ENCODE results near the gene TMEM266.

TMEM266 gene

GRCh38 chr15:76071806-76072205 lies 12.0 kb downstream of the TMEM266 start:
- H3K36me3 Mint-ChIP-seq (ENCODE audit: low read depth), result no peaks in the 10 kb centered on the region
- H3K9me3 Mint-ChIP-seq, result no peaks in the 10 kb centered on the region
- no peak overlapping the region for H3K4me3 Mint-ChIP-seq
- H3K4me1 Mint-ChIP-seq, result no peaks in the 10 kb centered on the region
- TF ChIP-seq, protein P1, sequence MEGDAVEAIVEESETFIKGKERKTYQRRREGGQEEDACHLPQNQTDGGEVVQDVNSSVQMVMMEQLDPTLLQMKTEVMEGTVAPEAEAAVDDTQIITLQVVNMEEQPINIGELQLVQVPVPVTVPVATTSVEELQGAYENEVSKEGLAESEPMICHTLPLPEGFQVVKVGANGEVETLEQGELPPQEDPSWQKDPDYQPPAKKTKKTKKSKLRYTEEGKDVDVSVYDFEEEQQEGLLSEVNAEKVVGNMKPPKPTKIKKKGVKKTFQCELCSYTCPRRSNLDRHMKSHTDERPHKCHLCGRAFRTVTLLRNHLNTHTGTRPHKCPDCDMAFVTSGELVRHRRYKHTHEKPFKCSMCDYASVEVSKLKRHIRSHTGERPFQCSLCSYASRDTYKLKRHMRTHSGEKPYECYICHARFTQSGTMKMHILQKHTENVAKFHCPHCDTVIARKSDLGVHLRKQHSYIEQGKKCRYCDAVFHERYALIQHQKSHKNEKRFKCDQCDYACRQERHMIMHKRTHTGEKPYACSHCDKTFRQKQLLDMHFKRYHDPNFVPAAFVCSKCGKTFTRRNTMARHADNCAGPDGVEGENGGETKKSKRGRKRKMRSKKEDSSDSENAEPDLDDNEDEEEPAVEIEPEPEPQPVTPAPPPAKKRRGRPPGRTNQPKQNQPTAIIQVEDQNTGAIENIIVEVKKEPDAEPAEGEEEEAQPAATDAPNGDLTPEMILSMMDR (IDR thresholded peaks at IDR 0.05; ENCODE audit: unreplicated experiment in 3 of 3), result no peak
- no peaks in the 10 kb centered on the region for H3K27me3 Mint-ChIP-seq (ENCODE audit: low read depth)
- H3K27ac Mint-ChIP-seq, result no peak overlapping the region

DNA sequence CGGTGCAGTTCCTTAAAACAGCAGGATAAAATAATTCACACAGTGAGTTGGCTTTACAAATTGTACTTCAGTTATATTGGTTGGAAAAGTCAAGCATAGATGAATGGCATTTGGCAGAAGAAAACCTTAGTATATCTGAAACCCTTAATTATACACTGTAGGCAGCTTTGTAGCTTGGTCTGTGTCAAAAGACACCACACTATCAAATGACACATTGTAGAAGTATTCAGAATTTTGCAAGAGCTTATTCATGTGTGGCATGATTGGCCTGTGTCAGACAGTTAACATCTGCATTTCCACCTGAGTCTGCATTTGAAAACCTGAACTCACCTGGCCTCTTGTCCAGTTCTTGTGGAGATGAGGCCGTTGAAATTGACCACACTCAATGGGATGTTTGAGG lies 13.8 kb downstream of the TMEM266 start:
- no peak overlapping the region for H3K27ac Mint-ChIP-seq
- no peaks in the 10 kb centered on the region for H3K27me3 Mint-ChIP-seq (ENCODE audit: low read depth)
- no peak overlapping the region for H3K4me3 Mint-ChIP-seq
- H3K4me1 Mint-ChIP-seq, result no peaks in the 10 kb centered on the region
- no peaks in the 10 kb centered on the region for H3K36me3 Mint-ChIP-seq (ENCODE audit: low read depth)
- TF ChIP-seq, protein P1 (IDR thresholded peaks at IDR 0.05; ENCODE audit: unreplicated experiment in 3 of 3), result no peak
- no peaks in the 10 kb centered on the region for H3K9me3 Mint-ChIP-seq

DNA sequence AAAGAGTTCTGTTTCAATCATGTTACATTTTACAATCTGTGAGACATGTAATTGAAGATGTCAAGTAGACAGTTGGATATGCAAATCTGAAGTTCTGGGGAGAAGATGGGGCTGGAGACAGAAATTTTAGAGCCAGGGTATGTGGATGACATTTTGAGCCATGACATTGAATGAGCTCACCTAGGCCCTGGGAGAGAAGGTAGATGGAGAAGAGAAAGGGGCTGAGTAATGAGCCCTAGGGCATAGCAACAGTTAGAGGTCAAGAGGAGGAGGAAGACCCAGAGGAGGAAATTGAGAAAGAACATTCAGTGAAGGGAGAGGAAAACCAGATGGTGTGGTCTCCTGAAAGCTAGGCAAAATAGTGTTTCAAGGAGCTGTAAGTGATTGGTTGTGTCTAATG lies 15.3 kb downstream of the TMEM266 start:
- H3K4me3 Mint-ChIP-seq, result no peak overlapping the region
- no peaks in the 10 kb centered on the region for H3K27me3 Mint-ChIP-seq (ENCODE audit: low read depth)
- H3K27ac Mint-ChIP-seq, result no peak overlapping the region
- TF ChIP-seq, protein P1 (IDR thresholded peaks at IDR 0.05; ENCODE audit: unreplicated experiment in 3 of 3), result no peak
- no peaks in the 10 kb centered on the region for H3K9me3 Mint-ChIP-seq
- no peaks in the 10 kb centered on the region for H3K36me3 Mint-ChIP-seq (ENCODE audit: low read depth)
- no peaks in the 10 kb centered on the region for H3K4me1 Mint-ChIP-seq

- TF ChIP-seq, protein P1 (IDR thresholded peaks at IDR 0.05; ENCODE audit: unreplicated experiment in 3 of 3), result no peak
- Mint-ChIP-seq H3K27me3 (ENCODE audit: low read depth) (no peaks in the 10 kb centered on the region), H3K4me3 (no peak overlapping the region), H3K4me1 (no peaks in the 10 kb centered on the region), H3K27ac (no peak overlapping the region), H3K36me3 (ENCODE audit: low read depth) (no peaks in the 10 kb centered on the region), H3K9me3 (no peaks in the 10 kb centered on the region)
Observed at GRCh38 chr15:76078285-76078877, 18.6 kb downstream of the TMEM266 start.

GRCh38 chr15:76084256-76084655 lies 24.5 kb downstream of the TMEM266 start:
- Mint-ChIP-seq H3K27ac (no peak overlapping the region), H3K27me3 (ENCODE audit: low read depth) (peaks cover 5% of the 10 kb centered on the region), H3K4me3 (no peak overlapping the region), H3K4me1 (no peaks in the 10 kb centered on the region), H3K36me3 (ENCODE audit: low read depth) (no peaks in the 10 kb centered on the region), H3K9me3 (no peaks in the 10 kb centered on the region)
- TF ChIP-seq, protein P1 (IDR thresholded peaks at IDR 0.05; ENCODE audit: unreplicated experiment in 3 of 3), result no peak

- Mint-ChIP-seq H3K4me1 (no peaks in the 10 kb centered on the region), H3K9me3 (peaks cover 14% of the 10 kb centered on the region), H3K27me3 (ENCODE audit: low read depth) (peaks cover 9% of the 10 kb centered on the region), H3K27ac (peak overlapping the region in 1 of 3 experiments; percentile 70), H3K36me3 (ENCODE audit: low read depth) (no peaks in the 10 kb centered on the region), H3K4me3 (no peak overlapping the region)
- TF ChIP-seq, protein P1 (IDR thresholded peaks at IDR 0.05; ENCODE audit: unreplicated experiment in 3 of 3), result no peak
Observed at GRCh38 chr15:76098685-76099084, 38.9 kb downstream of the TMEM266 start.

All from nephron (organoid).